HG03060 (cell line): ENCODE measurements around the gene MAP2K3.
"Not testable (repeated sequence)": the region's sequence is repeated elsewhere in the genome, so short reads cannot be mapped to it uniquely, and the experiment has no call there.

ENCODE experiments used
- ATAC-seq: cut with Tn5 transposase; IDR thresholded peaks from one replicate; pipeline ENCODE4 v1.9.1; 2021; ENCODE audit warnings: low read depth, moderate number of reproducible peaks; ENCODE audit not compliant: unreplicated experiment

MAP2K3 gene

GRCh38 chr17:21348081-21348925, 63.8 kb downstream of the MAP2K3 start:
- ATAC-seq = not testable (repeated sequence)

GRCh38 chr17:21348926-21349261, 64.4 kb downstream of the MAP2K3 start:
- ATAC-seq = not testable (repeated sequence)

GRCh38 chr17:21349358-21350050, 65.0 kb downstream of the MAP2K3 start:
- not testable (repeated sequence) for ATAC-seq

GRCh38 chr17:21350495-21350894, 66.0 kb downstream of the MAP2K3 start:
- ATAC-seq = not testable (repeated sequence)

- ATAC-seq = no peak
These were observed 67.0 kb downstream of the MAP2K3 start for GRCh38 chr17:21351366-21352065.

GRCh38 chr17:21352221-21352980, 67.9 kb downstream of the MAP2K3 start:
- no peak for ATAC-seq

GRCh38 chr17:21352981-21353265, 68.4 kb downstream of the MAP2K3 start:
- ATAC-seq = no peak

GRCh38 chr17:21353326-21354010, 69.0 kb downstream of the MAP2K3 start:
- no peak for ATAC-seq

- no peak for ATAC-seq
These were observed 70.4 kb downstream of the MAP2K3 start for GRCh38 chr17:21354796-21355385.

- no peak for ATAC-seq
These were observed 71.1 kb downstream of the MAP2K3 start for GRCh38 chr17:21355586-21355985.

- no peak for ATAC-seq
These were observed 72.1 kb downstream of the MAP2K3 start for GRCh38 chr17:21356537-21357127.

- no peak for ATAC-seq
These were observed 72.8 kb downstream of the MAP2K3 start for GRCh38 chr17:21357281-21357680.

- ATAC-seq = no peak
These were observed 73.5 kb downstream of the MAP2K3 start for GRCh38 chr17:21357696-21358656.

GRCh38 chr17:21358682-21359482, 74.4 kb downstream of the MAP2K3 start:
- no peak for ATAC-seq

GRCh38 chr17:21359483-21359840, 75.0 kb downstream of the MAP2K3 start:
- no peak for ATAC-seq

GRCh38 chr17:21360048-21360447, 75.5 kb downstream of the MAP2K3 start:
- ATAC-seq = no peak

- no peak for ATAC-seq
These were observed 76.7 kb downstream of the MAP2K3 start for GRCh38 chr17:21361020-21361809.
